HG02885 (cell line): ENCODE measurements around the gene PAQR9.
A peak's percentile ranks its signal among the peaks of the same experiment; 100 is the strongest.
"Not testable (repeated sequence)": the region's sequence is repeated elsewhere in the genome, so short reads cannot be mapped to it uniquely, and the experiment has no call there.

ENCODE experiments used
- ATAC-seq: cut with Tn5 transposase; IDR thresholded peaks from one replicate; pipeline ENCODE4 v1.9.1; 2021; ENCODE audit warnings: mild to moderate bottlenecking; ENCODE audit not compliant: unreplicated experiment, poor library complexity

Gene PAQR9

GRCh38 chr3:142963516-142964448 lies at the start of gene PAQR9:
PAQR9 (minus strand) TSS chr3:142963674; CDS start chr3:142963336, 338 bp downstream.
- ATAC-seq, result peak; percentile 44

- ATAC-seq, result no peak
Observed at GRCh38 chr3:143011705-143012104, 48.2 kb upstream of the PAQR9 start.

- no peak for ATAC-seq
Observed at GRCh38 chr3:143010024-143010423, 46.5 kb upstream of the PAQR9 start.

GRCh38 chr3:143004823-143005222 lies 41.3 kb upstream of the PAQR9 start:
- no peak for ATAC-seq

GRCh38 chr3:143002727-143003126 lies 39.3 kb upstream of the PAQR9 start:
- ATAC-seq, result no peak

GRCh38 chr3:143002083-143002712 lies 38.7 kb upstream of the PAQR9 start:
- ATAC-seq, result peak; percentile 34

- ATAC-seq, result peak; percentile 87
Observed at GRCh38 chr3:143001369-143002082, 38.1 kb upstream of the PAQR9 start, which contains the start of gene U2SURP. U2SURP (plus strand) TSS chr3:143001570; CDS start chr3:143001629, 59 bp downstream.

GRCh38 chr3:143001034-143001368 lies 37.5 kb upstream of the PAQR9 start:
- ATAC-seq, result peak; percentile 69

- ATAC-seq, result no peak
Observed at GRCh38 chr3:143000528-143000927, 37.1 kb upstream of the PAQR9 start.

GRCh38 chr3:142999881-143000280 lies 36.4 kb upstream of the PAQR9 start:
- no peak for ATAC-seq

- ATAC-seq, result no peak
Observed at GRCh38 chr3:142998439-142998838, 35.0 kb upstream of the PAQR9 start.

GRCh38 chr3:142997330-142997729 lies 33.9 kb upstream of the PAQR9 start:
- no peak for ATAC-seq

- ATAC-seq, result peak; percentile 81
Observed at GRCh38 chr3:142993958-142994442, 30.5 kb upstream of the PAQR9 start.

GRCh38 chr3:142992323-142992722 lies 28.8 kb upstream of the PAQR9 start:
- no peak for ATAC-seq

GRCh38 chr3:142990721-142991120 lies 27.2 kb upstream of the PAQR9 start:
- ATAC-seq, result no peak

- not testable (repeated sequence) for ATAC-seq
Observed at GRCh38 chr3:142988826-142989225, 25.4 kb upstream of the PAQR9 start.

- ATAC-seq, result not testable (repeated sequence)
Observed at GRCh38 chr3:142988221-142988620, 24.7 kb upstream of the PAQR9 start.

- peak; percentile 68 for ATAC-seq
Observed at GRCh38 chr3:142987707-142988106, 24.2 kb upstream of the PAQR9 start.

GRCh38 chr3:142987080-142987700 lies 23.7 kb upstream of the PAQR9 start:
- peak; percentile 55 for ATAC-seq

- no peak for ATAC-seq
Observed at GRCh38 chr3:142984255-142984654, 20.8 kb upstream of the PAQR9 start.
